GM20431 (cell line): ENCODE results near the gene TAGLN2.

Source experiments
- in situ Hi-C: fragments of 300-500 bp; cut with MseI, MboI; formaldehyde crosslinking; loops from one replicate; pipeline ENCODE4 v1.15.0; 2020; ENCODE audit warnings: low sequenced_read_pairs; ENCODE audit not compliant: unreplicated experiment

The TAGLN2 gene

DNA sequence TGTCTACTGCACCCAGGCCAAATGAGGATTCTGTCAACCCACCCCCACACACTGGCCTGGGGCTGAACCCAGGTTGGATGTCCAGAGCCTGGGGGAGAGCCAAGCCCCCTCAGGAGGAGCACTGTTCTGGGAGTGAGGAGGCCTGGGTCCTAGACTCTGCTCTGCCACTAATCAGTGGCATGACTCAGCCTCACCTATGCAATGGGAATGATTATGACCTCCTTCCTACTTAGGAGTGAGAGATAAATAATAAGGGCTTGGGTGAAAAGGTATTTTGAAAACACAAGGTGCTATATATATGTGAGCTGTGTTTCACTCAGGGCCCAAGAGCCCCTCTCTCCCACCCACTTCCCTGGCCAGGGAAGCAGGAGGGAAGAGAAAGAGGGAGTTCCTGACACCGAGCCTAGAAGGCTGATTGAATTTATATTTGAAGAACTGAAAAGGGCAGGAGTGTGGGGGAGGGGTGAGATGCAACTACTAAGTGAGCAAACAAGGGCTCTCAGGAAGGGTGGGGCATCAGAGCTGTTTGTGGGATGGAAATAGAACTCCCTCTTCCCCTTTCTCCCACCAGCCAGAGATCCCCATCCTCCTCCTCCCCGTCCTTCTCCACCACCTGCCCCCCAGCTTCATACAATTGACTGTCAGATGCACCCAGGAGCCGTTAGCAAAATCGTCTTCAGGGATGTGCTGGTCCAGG is 11.9 kb upstream of the TAGLN2 start:
- in situ Hi-C loops = no loop called here

- in situ Hi-C loops = no loop called here
Measured at GRCh38 chr1:159936273-159936904, 11.1 kb upstream of the TAGLN2 start.

DNA sequence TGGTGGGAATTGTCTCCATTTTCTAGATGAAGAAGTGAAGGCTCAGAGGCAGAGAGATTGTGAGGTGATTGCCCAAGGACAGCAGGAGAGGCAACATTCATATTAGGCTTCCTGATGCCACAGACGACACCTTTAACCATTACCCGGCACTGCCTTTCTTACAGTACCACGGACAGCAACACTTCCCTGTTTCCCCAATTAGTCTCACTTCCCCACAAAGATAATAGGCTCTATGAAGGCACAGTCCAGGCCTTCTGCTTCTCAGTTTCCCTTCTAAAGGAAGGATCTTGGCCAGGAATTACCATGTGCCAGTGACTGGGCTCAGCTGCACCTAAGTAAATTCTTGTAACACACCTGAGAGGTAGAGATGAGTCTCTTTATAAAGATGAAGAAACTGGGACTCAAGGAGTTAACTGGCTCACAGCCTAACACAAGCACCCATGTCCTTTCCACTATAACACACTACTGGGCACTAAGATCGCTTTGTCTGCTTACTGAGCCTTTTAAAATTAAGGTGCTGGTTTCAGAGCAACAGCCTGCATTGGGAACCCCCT is 10.5 kb upstream of the TAGLN2 start:
- in situ Hi-C loops = no loop called here

GRCh38 chr1:159935305-159935704 is 10.0 kb upstream of the TAGLN2 start:
- in situ Hi-C loops = no loop called here

DNA sequence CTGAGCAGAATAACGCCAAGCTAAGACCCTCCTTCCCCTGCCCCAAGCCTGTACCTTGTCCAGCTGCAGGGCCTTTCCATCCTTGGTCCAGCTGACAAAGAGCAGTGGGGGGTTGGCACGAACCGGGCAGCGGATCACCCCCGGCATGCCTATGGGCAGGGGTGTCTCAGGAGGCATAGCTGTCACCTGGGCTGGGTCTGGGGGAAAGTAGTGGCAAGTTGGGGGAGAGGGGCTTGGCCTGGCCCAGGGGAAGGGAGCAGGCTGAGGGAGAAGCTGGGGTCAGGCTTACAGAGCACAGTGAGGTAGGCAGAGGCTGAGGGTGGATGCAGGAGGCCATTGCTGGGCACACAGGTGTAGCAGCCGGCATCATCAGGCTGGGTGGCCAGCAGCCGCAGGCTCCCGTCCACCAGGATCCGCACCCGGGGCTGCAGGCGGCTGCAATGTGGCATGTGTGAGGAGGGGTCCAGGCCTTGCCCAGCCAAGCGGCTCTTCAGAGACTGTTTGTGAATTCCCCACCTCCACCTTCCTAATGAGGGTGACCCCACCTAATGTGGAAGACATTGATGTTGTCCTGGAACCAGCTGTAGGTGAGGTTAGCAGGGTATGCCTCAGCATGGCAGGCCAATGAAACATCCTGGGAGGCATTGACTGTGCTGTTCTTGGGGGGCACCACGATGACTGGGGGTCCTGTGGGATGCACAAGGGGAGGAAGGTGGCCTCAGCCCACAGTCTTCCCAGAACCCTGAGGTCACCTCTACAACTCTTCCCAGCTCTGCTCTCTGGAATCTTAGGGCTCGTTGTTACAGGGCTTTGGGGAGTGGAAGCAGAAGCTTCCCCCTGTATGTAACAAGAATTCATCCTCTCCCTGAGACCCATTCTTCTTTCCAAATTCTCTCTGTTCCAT is 9.1 kb upstream of the TAGLN2 start:
- in situ Hi-C loops = no loop called here

DNA sequence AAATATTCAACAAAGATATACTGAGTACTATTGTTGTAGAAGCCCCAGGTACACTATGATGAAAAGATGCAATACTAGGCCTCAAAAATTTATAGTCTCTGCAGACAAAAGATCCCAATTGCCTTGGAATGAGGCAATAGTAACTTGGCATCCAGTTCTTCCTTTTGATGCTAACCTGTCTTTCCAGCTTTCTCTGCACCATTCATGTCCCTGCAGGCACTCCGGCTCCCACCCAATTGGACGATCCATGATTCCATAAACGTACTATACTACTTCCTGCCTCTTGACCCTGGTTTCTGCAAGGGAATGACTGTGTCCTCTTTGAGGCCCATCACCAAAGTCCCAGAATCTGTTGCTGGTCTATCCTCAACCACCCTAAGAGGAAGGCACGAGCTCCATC is 8.0 kb upstream of the TAGLN2 start:
- in situ Hi-C loops = no loop called here

- in situ Hi-C loops = no loop called here
Measured at GRCh38 chr1:159932296-159933285, 7.3 kb upstream of the TAGLN2 start.

GRCh38 chr1:159931795-159932173 is 6.5 kb upstream of the TAGLN2 start:
- in situ Hi-C loops = no loop called here

DNA sequence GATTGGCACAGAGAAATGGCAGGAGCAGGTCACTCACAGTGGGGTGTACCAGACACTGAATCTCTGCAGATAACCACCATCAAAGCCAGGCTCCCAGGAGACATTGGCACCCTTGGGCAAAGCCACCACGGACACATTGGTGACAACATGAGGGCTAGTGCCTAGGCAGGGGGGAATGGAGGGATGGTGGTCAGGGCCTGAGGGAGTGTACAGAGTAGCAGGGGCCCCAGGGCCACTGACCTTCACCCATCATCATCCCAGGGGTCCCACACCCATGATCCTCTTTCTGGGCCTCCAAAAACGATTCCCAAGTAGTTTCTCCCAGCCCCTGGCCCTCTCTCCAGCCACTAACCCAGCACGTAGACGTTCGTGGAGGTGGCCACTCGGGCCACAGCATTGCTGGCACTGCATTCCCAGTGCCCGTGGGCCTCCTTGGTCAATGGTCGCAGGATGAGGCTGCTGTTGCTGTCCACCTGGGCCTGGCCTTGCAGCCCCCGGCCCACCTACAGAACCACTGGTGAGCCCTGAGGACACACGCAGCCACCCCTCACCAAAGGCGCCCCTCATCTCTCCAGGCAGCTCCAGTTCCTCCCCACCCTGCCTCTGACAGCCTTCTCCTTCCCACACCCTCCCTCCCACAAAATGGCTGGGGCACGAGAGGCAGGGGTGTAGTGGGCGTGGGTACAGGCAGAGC is 5.9 kb upstream of the TAGLN2 start:
- in situ Hi-C loops = no loop called here

GRCh38 chr1:159930634-159931033 is 5.3 kb upstream of the TAGLN2 start:
- in situ Hi-C loops = no loop called here

- in situ Hi-C loops = no loop called here
Measured at GRCh38 chr1:159930216-159930615, 4.9 kb upstream of the TAGLN2 start.

DNA sequence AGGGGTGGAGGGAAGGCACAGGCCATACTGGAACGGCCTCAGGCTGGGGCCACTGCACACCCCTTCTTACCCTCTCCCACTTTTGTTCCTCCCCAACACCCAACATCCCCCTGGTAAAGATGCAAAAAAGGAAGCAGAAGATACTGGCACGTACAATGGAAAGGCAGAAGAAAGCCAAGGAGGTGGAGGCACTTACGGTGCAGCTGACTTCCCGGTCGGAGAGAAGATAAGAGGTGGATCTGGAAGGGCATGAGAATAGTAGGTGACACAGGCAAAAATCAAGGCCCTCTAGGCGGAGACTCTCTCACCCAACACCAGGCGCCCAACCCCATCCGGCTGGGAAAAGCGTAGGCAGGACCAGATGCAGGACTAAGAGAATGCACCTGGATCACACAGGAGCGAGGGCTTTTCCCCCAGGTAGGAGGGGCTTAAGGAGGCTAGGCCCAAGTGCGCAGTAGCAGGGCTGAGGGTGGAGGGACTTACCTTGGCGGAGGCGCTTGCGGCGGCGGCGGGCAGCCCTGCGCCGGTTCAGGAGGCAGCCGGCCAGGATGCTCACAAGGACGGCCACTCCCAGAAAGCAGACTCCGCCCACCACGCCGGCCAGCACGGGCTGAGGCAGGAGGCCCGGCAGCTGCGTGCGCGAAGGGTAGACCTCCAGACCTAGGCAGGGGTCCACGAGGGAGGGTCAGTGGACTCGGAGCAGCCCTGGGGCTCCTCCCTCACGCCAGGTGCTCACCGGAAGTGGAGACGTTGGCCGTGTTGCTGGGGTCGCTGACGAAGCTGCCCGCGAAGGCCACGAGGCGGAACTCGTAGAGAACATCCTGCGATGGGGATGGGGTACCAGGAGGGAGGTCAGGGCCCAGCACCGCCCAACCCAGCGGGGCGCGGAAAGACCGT is 4.1 kb upstream of the TAGLN2 start:
- in situ Hi-C loops = no loop called here

GRCh38 chr1:159928491-159929050 is 3.3 kb upstream of the TAGLN2 start:
- in situ Hi-C loops = no loop called here

GRCh38 chr1:159927849-159928431 is 2.6 kb upstream of the TAGLN2 start:
- in situ Hi-C loops = no loop called here

- in situ Hi-C loops = no loop called here
Measured at GRCh38 chr1:159927211-159927848, 2.0 kb upstream of the TAGLN2 start.

GRCh38 chr1:159925719-159926078 is 392 bp upstream of the TAGLN2 start:
- in situ Hi-C loops = no loop called here
